Activated CD8-positive, alpha-beta memory T cell treated with anti-CD3 and anti-CD28 coated beads for 48 hours (primary cell): Measurements from ENCODE around the gene MFSD2B.
"Not testable (repeated sequence)": the region's sequence is repeated elsewhere in the genome, so short reads cannot be mapped to it uniquely, and the experiment has no call there.

Experiments
- DNase-seq, 3 experiments: peaks; one replicate each; pipeline ENCODE4 v3.0.0-alpha.2; 2020; ENCODE audit warnings: low read depth in 2 of 3, low spot score in 2 of 3

MFSD2B gene

GRCh38 chr2:24018241-24018640, 8.4 kb downstream of the MFSD2B start:
- DNase-seq: no peak

DNA sequence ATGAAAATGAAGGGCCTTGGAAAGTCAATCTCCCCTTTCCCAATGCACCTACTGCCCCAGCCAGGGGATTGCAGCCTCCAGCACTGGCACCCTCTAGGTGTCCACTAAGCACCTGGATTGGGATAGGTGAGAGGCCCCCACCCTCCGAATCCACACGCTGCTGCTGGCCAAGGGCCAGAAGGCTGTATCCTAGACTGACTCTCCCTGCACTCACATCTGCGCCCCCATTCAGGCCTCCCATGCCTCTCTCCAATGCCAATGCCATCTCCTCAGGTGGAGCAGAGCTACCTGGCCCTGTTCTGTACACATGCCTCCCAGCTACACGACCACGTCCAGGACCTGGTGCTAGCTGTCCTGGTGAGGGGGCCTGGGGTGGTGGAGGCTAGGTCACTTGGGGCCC, 9.8 kb downstream of the MFSD2B start:
- no peak for DNase-seq

DNA sequence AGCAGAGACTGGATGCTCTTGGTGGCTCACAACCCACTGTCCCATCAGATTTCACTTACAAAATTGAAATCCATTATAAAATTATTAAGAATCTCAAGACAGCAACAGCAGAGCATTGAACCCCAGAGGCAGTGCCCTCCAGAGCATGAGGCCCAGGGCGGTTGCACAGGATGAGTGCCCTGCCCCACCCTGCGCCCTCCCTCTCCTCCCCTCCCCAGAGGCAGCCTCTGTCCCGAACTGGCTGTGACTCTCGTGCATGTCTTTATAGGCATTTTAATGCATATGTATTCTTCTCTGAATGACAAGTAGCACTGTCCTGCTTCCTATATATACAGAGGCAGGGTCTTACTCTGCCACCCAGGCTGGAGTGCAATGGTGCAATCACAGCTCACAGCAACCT, 10.4 kb downstream of the MFSD2B start:
- no peak for DNase-seq

DNA sequence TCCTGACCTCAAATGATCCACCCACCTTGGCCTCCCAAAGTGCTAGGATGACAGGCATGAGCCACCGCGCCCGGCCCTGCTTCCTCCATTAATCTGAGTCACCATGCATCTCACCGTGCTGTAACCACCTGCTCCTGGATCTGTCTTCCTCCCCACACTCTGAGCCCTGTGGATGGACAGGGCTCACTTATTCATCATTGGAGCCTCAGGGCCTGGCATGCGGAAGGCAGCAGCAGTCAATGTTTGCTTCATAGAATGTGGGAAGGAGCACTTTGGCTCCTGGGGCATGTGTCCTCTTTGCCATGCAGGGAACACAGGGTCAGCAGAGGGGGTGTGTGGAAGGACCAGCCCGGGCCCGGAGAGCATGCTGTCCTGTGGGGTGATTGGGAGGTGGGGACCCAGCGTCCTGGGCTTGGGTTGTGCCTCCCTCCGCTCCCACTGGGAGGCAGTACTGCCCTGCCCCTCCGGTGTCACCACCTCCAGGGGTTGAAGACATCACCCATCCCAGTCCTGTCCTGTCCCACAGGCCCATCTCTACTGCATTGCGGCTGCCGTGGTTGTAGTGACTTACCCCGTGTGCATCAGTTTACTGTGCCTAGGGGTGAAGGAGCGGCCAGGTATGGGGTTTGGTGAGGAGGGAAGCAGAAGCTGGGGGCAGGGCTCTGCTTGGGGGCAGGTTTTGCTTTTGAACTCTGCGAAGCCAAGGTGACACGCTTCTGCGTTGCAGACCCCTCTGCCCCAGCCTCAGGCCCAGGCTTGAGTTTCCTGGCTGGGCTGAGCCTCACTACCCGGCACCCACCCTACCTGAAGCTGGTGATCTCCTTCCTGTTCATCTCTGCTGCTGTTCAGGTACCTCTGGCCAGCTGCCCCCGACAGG, 11.5 kb downstream of the MFSD2B start:
- no peak for DNase-seq

GRCh38 chr2:24022324-24022974, 12.6 kb downstream of the MFSD2B start:
- DNase-seq: no peak

DNA sequence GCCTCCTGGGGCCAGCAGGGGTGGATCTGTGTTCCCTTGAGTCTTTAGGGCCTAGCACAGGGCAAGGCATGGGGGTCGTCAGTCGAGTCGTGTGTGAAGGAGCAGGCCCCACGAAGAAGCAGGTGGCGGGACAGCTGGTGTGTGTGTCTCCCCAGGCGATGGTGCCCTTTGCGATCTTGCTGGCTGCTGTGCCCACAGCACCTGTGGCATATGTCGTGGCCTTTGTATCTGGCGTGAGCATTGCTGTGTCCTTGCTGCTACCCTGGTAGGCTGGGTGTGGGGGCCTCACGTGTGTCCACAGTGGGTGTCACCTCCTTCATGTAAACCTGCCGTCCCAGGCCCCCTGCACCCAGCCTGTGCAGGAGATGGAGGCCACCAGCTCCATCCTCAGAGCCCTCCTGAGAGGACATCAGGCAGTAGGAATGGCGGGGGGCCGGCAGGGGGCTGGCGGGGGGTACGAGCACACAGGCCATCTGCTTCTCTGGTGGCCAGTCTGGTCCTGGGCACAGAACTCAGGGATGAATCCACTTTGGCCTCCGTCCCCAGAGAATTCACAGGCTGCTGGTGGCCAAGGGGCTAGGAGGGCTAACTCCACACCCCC, 13.2 kb downstream of the MFSD2B start:
- no peak for DNase-seq

DNA sequence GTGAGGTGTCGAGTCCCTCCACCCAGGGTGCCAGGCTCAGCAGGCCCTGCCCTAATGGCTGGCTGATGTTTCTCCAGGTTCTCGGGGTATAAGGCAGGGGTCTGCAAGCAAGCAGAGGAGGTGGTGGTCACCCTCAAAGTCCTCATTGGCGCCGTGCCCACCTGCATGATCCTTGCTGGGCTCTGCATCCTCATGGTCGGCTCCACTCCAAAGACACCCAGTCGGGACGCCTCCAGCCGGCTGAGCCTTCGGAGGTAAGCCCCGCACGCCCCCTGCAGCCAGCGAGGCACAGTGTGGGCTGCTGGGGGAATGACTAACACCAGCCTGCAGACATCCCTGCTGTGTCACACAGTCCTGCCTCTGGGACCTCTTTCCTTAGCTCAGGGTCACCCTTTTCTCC, 14.1 kb downstream of the MFSD2B start:
- no peak for DNase-seq

DNA sequence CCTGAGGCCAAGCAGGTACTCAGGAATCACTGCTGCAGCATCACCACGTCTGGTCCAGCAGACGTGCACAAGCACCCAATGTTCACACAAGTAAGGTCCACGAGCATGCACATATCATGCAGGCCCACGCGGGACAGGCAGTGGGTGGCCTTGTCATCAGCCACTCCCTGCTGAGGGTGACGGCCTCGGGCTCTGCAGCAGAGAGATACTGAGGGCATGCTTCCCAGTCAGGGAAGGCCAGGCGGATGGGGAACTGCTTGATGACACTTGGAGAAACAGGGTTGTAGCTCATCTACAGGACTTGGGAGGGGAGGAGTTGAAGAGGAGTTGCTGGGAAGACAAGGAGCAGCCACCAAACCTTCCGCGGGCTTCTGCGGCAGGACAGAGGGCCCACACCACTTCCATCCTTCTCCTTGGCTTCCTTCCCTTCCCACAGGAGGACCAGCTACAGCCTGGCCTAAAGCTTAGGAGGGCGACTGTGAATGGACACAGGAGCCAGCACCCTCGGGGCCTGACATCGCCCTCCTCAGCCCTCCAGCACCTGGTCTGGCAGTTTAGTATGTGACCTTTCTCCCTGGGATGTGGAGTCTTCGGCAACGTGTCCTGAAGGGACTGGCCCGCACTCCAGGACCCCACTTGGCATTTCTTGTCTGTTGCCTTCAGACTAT, 15.2 kb downstream of the MFSD2B start:
- no peak for DNase-seq

DNA sequence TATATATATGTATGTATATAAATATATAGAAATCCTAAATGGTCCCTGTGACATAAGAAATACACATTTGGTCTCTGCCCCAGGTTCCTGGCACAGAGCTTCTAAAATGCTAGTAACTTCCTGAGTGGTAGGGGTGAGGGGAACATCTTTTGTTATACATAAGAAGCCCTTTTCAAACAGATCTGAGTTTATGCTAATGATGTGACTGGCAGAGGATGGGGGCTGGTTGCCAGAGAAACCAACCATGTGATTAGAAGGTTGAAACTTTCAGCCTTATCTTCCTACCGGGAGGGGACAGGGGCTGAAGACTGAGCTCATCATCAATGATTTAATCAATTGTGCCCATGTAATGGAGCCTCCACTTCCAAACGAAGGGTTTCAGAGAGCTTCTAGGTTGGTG, 16.3 kb downstream of the MFSD2B start:
- DNase-seq: no peak

GRCh38 chr2:24038786-24039499, 29.1 kb downstream of the MFSD2B start:
- no peak for DNase-seq

DNA sequence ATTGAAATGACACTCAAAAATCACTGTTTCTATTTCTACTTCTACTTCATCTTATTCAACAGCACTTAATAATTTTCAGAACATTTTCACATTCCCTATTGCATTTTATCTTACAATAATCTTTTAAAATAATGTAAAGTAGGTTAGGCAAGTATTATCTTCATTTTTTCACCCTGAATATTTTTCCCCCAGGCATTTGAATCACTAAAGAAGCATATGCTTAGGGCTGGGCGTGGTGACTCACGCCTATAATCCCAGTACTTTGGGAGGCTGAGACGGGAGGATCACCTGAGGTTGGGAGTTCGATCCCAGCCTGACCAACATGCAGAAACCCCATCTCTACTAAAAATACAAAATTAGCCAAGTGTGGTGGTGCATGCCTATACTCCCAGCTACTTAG, 30.6 kb downstream of the MFSD2B start:
- no peak for DNase-seq

- not testable (repeated sequence) for DNase-seq
These were observed 33.2 kb downstream of the MFSD2B start for GRCh38 chr2:24043133-24043532.

DNA sequence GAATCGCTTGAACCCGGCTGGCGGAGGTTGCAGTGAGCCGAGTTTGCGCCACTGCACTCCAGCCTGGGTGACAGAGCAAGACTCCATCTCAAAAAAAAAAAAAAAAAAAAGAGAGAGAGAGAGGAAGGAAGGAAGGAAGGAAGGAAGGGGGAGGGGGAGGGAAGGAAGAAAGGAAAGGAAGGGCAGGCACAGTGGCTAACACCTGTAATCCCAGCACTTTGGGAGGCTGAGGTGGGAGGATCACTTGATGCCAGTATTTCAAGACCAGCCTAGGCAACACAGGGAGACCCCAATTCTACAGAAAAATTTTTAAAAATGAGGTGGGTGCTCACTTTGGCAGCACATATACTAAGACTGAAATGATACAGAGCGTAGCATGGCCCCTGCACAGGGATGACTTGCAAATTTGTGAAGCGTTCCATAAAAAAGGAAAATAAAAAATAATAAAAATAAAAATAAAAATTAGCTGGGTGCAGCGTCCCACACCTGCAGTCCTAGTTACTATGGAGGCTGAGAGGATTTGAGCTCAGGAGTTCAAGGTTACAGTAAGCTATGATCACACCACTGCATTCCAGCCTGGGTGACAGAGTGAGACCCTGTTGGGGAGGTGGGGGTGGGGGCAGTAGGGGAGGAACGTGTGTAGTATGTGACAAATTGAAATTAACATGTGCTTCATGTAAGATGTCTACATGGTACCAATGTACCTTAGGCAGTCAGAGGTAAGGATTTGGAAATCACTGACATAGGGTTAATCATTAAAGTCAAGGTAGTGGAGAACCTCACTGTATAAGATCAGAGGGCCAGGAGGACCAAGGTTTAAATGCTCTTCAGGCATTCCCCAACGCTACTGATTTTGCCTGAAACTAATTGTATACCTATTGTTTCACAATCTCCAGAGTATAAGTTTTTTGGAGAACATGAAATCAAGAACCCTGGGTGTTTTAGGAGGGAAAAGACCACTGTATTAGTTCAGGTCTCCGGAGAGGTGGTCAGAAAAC, 35.9 kb downstream of the MFSD2B start:
- DNase-seq: no peak

DNA sequence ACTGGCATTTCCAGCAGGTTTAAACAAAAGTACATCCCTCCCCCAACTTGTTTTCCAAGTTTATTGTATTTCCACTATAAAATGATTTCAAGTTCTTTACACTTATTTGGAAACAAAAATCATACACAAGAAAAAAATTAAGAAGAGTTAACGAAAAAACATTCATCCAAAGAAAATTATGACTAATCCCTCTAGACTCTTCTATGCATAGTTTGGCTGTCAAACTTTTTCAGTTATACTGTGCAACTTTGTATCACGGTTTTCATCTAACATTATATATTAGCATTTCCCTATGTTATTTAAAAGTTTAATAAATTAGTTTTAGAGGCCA, 36.7 kb downstream of the MFSD2B start:
- DNase-seq: no peak

DNA sequence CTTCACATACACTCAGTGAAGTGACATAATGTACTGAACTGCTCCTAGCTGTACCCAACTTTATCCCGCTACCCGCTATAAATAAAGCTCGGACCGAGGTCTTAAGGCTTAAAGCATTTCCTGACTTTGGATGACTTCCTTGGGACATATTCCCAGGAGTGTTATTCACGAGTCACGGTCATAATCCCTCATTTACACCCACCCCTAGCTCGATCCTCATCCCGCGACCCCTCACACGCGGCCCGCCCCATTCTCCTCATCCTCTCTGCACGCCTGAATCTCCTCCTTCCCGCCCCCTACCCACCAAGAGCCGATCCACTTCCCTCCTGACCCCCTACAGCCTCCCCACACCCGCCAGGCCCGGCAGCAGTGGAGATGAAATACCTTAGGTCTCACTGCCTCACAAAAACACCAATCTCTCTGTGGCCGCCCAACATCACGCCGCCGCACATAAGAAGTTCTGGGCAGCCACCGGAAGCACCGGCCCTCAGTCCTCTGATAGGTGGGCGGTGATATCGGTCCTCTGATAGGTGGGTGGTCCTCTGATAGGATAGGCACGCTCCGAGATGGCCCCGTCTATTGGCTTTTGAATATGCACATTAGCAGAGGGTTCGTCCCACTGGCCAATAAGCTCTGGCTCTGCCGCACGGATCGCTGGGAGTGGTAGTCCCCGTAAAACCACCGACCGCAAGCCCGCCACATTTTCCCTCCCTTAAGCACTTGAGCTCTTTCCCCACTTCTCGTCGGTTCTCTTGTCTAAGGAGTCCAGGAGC, 37.2 kb downstream of the MFSD2B start, which contains the start of gene WDCP:
WDCP (minus strand) TSS at position 462 of the 773 bp plus-strand sequence. CDS start 7,897 bp downstream, outside the sequence.
- peak; percentile 77 to 84 (median 80) for DNase-seq

DNA sequence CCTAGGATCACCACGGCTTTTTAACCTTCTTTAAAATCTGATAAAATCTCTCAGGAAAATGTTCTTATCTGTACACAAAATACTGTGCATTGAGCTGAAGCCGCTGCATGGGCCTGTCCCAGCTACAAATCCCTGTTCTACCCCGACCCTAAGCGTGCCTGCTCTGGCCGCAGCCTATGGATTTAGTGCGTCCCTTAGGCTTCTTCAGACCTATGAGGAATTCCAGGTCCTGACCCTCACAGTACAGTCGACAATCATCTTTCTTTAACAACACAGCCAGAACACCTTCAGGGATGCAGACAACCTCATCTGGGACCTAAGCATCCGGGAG, 37.8 kb downstream of the MFSD2B start:
- DNase-seq: no peak

GRCh38 chr2:24048769-24049484, 39.0 kb downstream of the MFSD2B start:
- DNase-seq: no peak

DNA sequence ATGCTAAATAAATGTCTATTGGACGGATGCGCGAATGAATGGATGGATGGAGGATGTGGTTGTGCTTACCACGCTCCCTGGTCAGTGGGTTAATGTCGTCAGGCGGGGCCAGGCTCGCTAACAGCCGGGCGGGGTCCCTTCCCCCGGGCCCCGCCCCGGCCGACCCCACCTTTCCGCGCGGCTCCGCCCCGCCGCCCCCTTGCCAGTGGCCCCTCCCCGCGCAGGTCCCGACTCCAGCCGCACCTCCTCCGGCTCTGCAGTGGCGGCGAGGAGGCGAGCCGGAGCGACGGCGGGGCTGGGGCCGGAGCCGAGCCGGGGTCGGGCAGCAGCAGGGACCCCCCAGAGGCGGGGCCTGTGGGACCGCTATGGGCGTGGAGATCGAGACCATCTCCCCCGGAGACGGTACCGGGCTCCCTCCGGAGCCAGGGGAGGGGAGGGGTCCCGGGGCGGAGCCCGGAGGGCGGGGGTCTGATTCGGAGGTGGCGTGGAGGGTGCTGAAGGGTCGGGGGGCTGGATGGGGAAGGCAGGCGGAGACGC, 39.7 kb downstream of the MFSD2B start, which contains the start of gene FKBP1B:
FKBP1B (plus strand) TSS at position 257 of the 537 bp plus-strand sequence; CDS start at position 366, 109 bp downstream.
- DNase-seq: peak; percentile 20 to 37 (median 36)
